Dedifferentiated amniotic fluid mesenchymal stem cell (primary cell): Measurements from ENCODE around the gene OCEL1.
"Not testable (repeated sequence)": the region's sequence is repeated elsewhere in the genome, so short reads cannot be mapped to it uniquely, and the experiment has no call there.

ENCODE experiments used
- DNase-seq: peaks from one replicate; pipeline ENCODE4 v3.0.0-alpha.2; 2016; ENCODE audit errors: extremely low spot score

Gene OCEL1

DNA sequence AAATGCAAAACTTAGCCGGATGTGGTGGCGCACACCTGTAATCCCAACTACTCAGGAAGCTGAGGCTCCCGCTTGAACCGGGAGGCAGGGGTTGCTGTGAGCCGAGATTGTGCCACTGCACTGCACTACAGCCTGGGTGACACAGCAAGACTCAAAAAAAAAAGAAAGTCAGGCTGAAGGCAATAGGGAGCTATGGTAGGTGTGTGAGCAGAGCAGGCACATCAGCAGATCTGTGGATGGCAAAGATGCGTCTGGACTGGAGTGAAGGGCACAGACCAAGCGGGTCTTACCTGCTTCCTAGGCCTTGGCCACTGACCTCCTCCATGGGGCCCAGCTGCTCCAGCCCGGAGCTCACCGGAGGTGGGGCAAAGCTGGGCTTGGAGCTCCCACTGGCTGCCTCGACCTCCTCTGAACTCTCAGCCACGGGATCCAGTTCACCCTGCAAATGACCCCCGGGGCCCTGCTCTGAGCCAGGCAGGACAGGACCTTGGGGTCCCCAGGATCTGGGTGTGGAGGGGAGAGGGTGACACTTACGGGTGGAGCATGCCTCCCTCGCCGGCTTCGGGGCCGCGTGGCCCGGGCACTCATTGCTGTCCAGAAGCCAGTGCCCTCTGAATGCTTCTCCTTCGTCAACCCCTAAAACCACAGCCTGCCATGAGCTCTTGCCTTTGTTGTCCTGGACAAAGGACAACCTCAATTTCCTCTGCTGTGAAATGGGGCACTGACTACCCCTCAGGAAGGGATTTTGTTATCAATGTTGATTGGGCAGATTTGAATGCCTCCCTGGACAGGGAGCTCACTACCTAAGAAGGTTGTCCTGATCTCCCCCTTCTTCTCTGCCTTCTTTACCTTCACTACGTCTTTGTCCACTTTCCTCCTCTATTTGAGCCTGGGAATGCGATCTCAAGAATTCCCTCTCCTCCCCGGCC lies 38.0 kb downstream of the OCEL1 start:
- DNase-seq: no peak

DNA sequence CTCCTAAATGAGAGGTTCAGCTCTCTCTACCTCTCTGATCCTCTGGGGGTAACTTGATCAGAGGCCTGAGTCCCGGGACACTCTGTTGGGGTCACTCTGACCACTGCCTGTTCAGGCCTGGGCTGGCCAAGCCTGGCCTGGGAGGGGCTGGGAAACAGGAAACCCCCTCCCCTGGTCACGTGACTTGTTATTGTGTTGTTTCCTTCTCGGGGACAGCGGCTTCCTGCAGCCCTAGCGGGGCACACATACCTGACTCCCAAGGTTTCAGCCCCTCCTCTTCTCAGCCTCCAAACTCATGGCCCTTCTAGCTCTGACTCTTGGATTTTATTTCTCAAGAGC lies 38.6 kb downstream of the OCEL1 start, which contains the start of gene USHBP1:
TSS of gene USHBP1 (minus strand) at position 105 of the 339 bp plus-strand sequence. CDS start 446 bp downstream, outside the sequence.
- DNase-seq: no peak

DNA sequence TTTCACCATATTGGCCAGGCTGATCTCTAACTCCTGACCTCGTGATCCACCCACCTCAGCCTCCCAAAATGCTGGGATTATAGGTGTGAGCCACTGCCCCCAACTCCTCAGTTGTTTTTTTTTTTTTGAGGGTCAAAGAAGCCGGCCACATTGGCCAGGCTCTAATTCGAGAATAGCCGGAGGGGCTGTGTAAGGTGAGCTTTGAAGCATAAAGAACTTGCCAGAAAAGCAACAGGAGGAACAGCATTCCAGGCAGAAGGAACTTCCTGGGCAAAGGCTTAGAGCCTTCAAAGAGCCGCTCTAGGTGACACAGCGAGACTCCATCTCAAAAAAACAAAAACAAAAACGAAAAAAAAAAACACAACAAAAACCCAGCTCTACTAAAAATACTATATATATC lies 40.0 kb downstream of the OCEL1 start:
- DNase-seq: no peak

DNA sequence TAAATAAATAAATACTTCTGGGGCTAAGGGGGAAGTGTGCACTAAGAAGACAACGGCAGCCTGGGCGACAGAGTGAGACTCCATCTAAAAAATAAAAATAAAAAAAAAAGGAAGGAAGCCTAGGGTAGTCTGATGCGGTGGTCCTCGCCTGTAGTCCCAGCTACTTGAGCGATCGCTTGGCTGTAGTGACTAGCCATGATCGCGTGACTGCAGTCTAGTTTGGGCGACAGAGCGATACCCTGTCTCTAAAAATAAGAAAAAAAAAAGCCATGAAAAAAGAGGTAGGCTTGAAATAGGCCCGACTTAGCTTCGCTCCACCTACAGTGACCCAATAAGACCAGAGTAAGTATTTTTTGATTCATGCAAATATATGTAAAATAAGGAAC lies 40.6 kb downstream of the OCEL1 start:
- DNase-seq: no peak

DNA sequence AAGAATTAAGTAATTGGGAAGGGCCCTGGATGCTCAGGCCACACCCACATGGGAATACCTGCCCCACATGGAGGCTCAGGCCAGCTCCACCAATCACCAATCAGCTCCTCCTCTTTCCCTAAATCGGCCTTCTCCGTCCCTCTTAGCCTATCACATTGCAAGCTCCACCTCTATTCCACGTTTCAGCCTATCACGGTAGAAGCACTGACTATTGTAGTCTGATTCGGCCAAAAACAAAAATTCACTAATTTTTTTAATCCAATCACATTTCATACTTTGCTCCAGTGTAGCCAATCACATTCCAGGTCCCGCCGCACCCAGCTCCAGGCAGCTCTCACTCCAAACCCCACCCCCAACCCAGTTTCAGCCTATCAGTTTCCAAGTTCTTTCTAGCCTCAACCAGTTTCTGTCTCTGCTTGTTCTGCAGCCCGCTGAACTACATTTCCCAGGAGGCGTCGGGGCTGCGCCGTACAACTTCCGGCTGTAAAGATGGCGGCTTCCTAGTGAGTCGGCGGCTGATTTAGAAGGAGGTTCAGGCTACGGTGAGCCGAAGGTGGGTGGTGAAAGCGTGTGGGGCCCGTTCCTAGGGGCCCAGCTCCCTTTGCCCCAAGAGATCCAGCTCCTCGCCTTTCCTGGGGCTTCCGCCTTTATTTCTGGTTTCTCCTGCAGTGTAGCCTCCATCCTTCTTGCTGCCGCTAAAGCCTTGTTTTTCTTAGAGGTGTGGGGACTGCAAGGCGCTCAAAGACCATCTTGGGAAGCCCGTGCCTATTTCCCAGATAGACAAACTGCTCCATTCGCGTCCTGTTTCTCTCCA lies 41.2 kb downstream of the OCEL1 start, which contains the start of gene BABAM1:
TSS of gene BABAM1 (plus strand) at position 469 of the 814 bp plus-strand sequence. CDS start 1,364 bp downstream, outside the sequence.
- peak; percentile 99 for DNase-seq

DNA sequence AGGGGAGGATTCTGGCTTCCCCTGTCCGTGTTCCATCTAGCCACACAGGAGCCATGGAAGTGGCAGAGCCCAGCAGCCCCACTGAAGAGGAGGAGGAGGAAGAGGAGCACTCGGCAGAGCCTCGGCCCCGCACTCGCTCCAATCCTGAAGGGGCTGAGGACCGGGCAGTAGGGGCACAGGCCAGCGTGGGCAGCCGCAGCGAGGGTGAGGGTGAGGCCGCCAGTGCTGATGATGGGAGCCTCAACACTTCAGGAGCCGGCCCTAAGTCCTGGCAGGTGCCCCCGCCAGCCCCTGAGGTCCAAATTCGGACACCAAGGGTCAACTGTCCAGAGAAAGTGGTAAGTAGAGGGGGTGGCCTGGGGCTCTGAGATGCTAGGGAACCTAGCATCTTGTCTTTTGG lies 42.7 kb downstream of the OCEL1 start:
- no peak for DNase-seq

DNA sequence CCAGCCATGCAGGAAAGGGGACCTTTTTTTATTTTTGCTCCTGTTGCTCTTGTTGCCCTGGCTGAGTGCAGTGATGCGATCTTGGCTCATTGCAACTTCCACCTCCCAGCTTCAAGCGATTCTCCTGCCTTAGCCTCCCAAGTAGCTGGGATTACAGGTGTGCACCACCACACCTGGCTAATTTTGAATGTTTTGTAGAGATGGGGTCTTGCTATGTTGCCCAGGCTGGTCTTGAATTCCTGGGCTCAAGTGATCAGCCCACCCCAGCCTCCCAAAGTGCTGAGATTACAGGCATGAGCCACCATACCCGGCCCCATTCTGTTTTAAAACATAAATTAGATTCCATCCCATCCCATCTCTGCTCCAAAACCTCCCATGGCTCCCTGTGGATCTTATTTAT lies 48.9 kb downstream of the OCEL1 start:
- DNase-seq: not testable (repeated sequence)

DNA sequence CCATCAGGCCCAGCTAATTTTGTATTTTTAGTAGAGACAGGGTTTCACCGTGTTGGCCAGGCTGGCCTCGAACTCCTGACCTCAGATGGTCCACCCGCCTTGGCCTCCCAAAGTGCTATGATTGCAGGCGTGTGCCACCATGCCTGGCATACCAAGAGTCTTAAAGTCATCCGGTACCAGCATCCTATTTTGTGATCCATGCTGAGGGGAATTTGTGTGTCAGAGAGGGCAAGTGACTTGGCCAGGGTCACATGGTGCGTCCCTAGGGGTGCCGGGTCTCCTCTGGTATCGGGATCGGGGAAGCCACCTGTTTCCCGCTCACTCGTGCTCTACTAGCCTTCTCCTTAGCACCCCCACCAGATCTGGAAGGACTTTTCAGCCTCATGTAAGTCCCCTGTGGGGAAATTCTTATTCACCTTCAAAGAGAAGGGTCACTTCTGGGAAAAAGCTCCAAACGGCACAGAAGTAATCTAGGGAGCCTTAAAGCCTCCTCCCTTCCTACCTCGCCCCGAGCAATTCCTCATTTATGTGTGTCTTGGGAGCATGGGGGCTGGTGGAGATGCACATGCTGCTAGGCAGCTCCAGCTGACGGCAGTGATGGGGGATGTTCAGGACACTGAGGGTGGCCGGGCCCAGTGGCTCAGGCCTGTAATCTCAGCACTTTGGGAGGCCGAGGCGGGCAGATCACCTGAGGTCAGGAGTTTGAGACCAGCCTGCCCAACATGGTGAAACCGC lies 49.6 kb downstream of the OCEL1 start:
- DNase-seq: no peak
